ENCODE measurements around the gene NANP.
"Not testable (repeated sequence)": the region's sequence is repeated elsewhere in the genome, so short reads cannot be mapped to it uniquely, and the experiment has no call there.

GRCh38 chr20:25602914-25603309, 20.9 kb downstream of the NANP start:
- not testable (repeated sequence) for TF ChIP-seq CTCF, POLR2A, POLR2AphosphoS5, EP300 (IDR thresholded peaks at IDR 0.05)

Measured in suprapubic skin (tissue), 4 donors.